G401 (cell line): Measurements from ENCODE around the gene ZIC3. TPM values are rescaled to one million over a fixed set of nuclear protein-coding genes. Genes with fewer than 3 reads are reported as not detected.
"Not testable (repeated sequence)": the region's sequence is repeated elsewhere in the genome, so short reads cannot be mapped to it uniquely, and the experiment has no call there.

Experiments
- DNase-seq: peaks from one replicate; pipeline ENCODE4 v3.0.0-alpha.2; 2015; ENCODE audit warnings: low spot score
- in situ Hi-C: cut with HindIII; loops from 2 replicates; pipeline ENCODE4 v1.10.0; 2016; ENCODE audit warnings: low sequenced_read_pairs, mixed read lengths
- total RNA-seq: library from RNA; depleted of rRNA; stranded (reverse); fragments of >200 nt; shearing (Covaris generic); gene quantifications from 2 replicates; pipeline ENCODE4 v1.2.3, GENCODE V29; 2014; rRNA removed

The ZIC3 gene
- total RNA-seq: not detected in 2 replicates

- DNase-seq: peak; percentile 86
- in situ Hi-C loops: no loop called here
These were observed at the start of gene ZIC3 for GRCh38 chrX:137565921-137566745. Gene ZIC3 (plus strand): TSS chrX:137566127. CDS start chrX:137566692, 565 bp downstream.

- in situ Hi-C loops: no loop called here
- no peak for DNase-seq
These were observed 46.5 kb upstream of the ZIC3 start for GRCh38 chrX:137519459-137519858.

GRCh38 chrX:137545711-137546651, 19.9 kb upstream of the ZIC3 start:
- DNase-seq: no peak
- in situ Hi-C loops: no loop called here

- in situ Hi-C loops: no loop called here
- no peak for DNase-seq
These were observed 18.6 kb upstream of the ZIC3 start for GRCh38 chrX:137547291-137547690.

- in situ Hi-C loops: no loop called here
- DNase-seq: no peak
These were observed 17.7 kb upstream of the ZIC3 start for GRCh38 chrX:137548261-137548660.

GRCh38 chrX:137549073-137549472, 16.9 kb upstream of the ZIC3 start:
- in situ Hi-C loops: no loop called here
- no peak for DNase-seq

GRCh38 chrX:137549851-137550664, 15.9 kb upstream of the ZIC3 start:
- peak; percentile 46 for DNase-seq
- in situ Hi-C loops: no loop called here

GRCh38 chrX:137550665-137551261, 15.2 kb upstream of the ZIC3 start:
- in situ Hi-C loops: no loop called here
- peak; percentile 53 for DNase-seq

- in situ Hi-C loops, DNase-seq: not testable (repeated sequence)
These were observed 13.8 kb upstream of the ZIC3 start for GRCh38 chrX:137552098-137552497.

- in situ Hi-C loops: no loop called here
- DNase-seq: no peak
These were observed 3.8 kb upstream of the ZIC3 start for GRCh38 chrX:137562096-137562495.

GRCh38 chrX:137563681-137564651, 2.0 kb upstream of the ZIC3 start:
- DNase-seq: no peak

GRCh38 chrX:137565318-137565904, 516 bp upstream of the ZIC3 start:
- in situ Hi-C loops: no loop called here
- peak; percentile 35 for DNase-seq

More at GRCh38 chrX:137563681-137564651, 2.0 kb upstream of the ZIC3 start:
- in situ Hi-C loops: no loop called here

GRCh38 chrX:137566746-137567679, 1.1 kb downstream of the ZIC3 start:
- in situ Hi-C loops: no loop called here
- DNase-seq: peak; percentile 63

- in situ Hi-C loops: no loop called here
- DNase-seq: peak; percentile 35
These were observed 1.8 kb downstream of the ZIC3 start for GRCh38 chrX:137567682-137568232.

- in situ Hi-C loops: no loop called here
- DNase-seq: peak; percentile 16
These were observed 3.0 kb downstream of the ZIC3 start for GRCh38 chrX:137568741-137569469.
